ENCODE data around the gene TMEM9B.

The TMEM9B gene

GRCh38 chr11:8932564-8933180, 31.6 kb downstream of the TMEM9B start, which contains the start of gene C11orf16:
TSS of gene C11orf16 (minus strand) at chr11:8932947. CDS start at chr11:8932308, 639 bp downstream.
- TF ChIP-seq GABPA (IDR thresholded peaks at IDR 0.05; ENCODE audit: low read depth) (no peak), POLR2AphosphoS5 (IDR thresholded peaks at IDR 0.05; ENCODE audit: low read depth) (no peak), SPI1 (IDR thresholded peaks at IDR 0.05; ENCODE audit: borderline replicate concordance, low read depth) (no peak), CTCF (IDR thresholded peaks at IDR 0.05; ENCODE audit: insufficient read depth, low read length) (no peak)
- TF ChIP-seq, protein P1, sequence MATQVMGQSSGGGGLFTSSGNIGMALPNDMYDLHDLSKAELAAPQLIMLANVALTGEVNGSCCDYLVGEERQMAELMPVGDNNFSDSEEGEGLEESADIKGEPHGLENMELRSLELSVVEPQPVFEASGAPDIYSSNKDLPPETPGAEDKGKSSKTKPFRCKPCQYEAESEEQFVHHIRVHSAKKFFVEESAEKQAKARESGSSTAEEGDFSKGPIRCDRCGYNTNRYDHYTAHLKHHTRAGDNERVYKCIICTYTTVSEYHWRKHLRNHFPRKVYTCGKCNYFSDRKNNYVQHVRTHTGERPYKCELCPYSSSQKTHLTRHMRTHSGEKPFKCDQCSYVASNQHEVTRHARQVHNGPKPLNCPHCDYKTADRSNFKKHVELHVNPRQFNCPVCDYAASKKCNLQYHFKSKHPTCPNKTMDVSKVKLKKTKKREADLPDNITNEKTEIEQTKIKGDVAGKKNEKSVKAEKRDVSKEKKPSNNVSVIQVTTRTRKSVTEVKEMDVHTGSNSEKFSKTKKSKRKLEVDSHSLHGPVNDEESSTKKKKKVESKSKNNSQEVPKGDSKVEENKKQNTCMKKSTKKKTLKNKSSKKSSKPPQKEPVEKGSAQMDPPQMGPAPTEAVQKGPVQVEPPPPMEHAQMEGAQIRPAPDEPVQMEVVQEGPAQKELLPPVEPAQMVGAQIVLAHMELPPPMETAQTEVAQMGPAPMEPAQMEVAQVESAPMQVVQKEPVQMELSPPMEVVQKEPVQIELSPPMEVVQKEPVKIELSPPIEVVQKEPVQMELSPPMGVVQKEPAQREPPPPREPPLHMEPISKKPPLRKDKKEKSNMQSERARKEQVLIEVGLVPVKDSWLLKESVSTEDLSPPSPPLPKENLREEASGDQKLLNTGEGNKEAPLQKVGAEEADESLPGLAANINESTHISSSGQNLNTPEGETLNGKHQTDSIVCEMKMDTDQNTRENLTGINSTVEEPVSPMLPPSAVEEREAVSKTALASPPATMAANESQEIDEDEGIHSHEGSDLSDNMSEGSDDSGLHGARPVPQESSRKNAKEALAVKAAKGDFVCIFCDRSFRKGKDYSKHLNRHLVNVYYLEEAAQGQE (IDR thresholded peaks at IDR 0.05; ENCODE audit: insufficient replicate concordance, low read depth), result no peak
- no peaks in the 10 kb centered on the region for H3K27me3 ChIP-seq (ENCODE audit: insufficient read depth, poor library complexity, severe bottlenecking)
- no peak within 1 kb of the TSS for H3K27ac ChIP-seq (replicated peaks)
- no peak for DNase-seq (ENCODE audit: low read depth in 1 of 2, low spot score in 1 of 2)
- no peak within 1 kb of the TSS for H3K4me3 ChIP-seq (replicated peaks; ENCODE audit: insufficient read depth, low read length)

- no peak for TF ChIP-seq POLR2AphosphoS5 (IDR thresholded peaks at IDR 0.05; ENCODE audit: low read depth)
- TF ChIP-seq GABPA (IDR thresholded peaks at IDR 0.05; ENCODE audit: low read depth), result no peak
- TF ChIP-seq CTCF (IDR thresholded peaks at IDR 0.05; ENCODE audit: insufficient read depth, low read length), result no peak
- no peak for TF ChIP-seq SPI1 (IDR thresholded peaks at IDR 0.05; ENCODE audit: borderline replicate concordance, low read depth)
- TF ChIP-seq, protein P1 (IDR thresholded peaks at IDR 0.05; ENCODE audit: insufficient replicate concordance, low read depth), result no peak
- peak in 1 of 2 experiments; percentile 2 for DNase-seq (ENCODE audit: low read depth in 1 of 2, low spot score in 1 of 2)
- H3K4me3 ChIP-seq (replicated peaks; ENCODE audit: insufficient read depth, low read length), result no peak overlapping the region
- no peaks in the 10 kb centered on the region for H3K27me3 ChIP-seq (ENCODE audit: insufficient read depth, poor library complexity, severe bottlenecking)
- H3K27ac ChIP-seq (replicated peaks), result no peak overlapping the region
Observed at GRCh38 chr11:8930456-8931175, 33.6 kb downstream of the TMEM9B start.

- no peak for DNase-seq (ENCODE audit: low read depth in 1 of 2, low spot score in 1 of 2)
- TF ChIP-seq POLR2AphosphoS5 (IDR thresholded peaks at IDR 0.05; ENCODE audit: low read depth) (no peak), GABPA (IDR thresholded peaks at IDR 0.05; ENCODE audit: low read depth) (no peak), CTCF (IDR thresholded peaks at IDR 0.05; ENCODE audit: insufficient read depth, low read length) (no peak), SPI1 (IDR thresholded peaks at IDR 0.05; ENCODE audit: borderline replicate concordance, low read depth) (no peak)
- TF ChIP-seq, protein P1 (IDR thresholded peaks at IDR 0.05; ENCODE audit: insufficient replicate concordance, low read depth), result no peak
- no peaks in the 10 kb centered on the region for H3K27me3 ChIP-seq (ENCODE audit: insufficient read depth, poor library complexity, severe bottlenecking)
- H3K27ac ChIP-seq (replicated peaks), result no peak overlapping the region
- H3K4me3 ChIP-seq (replicated peaks; ENCODE audit: insufficient read depth, low read length), result no peak overlapping the region
Observed at GRCh38 chr11:8928981-8929615, 35.1 kb downstream of the TMEM9B start.

Data from HL-60 (cell line).